HepG2 (cell line): ENCODE results near the gene MFSD11. TPM values are rescaled to one million over a fixed set of nuclear protein-coding genes. Genes with fewer than 3 reads are reported as not detected.

ENCODE experiments used
- ATF1 ChIP-seq: IDR thresholded peaks from 2 replicates; pipeline ENCODE4 v1.6.1; 2016; ENCODE audit warnings: mild to moderate bottlenecking, control low read depth
- CREM ChIP-seq, 2 experiments: sonication (generic) in 1 of 2; formaldehyde crosslinking in 1 of 2; IDR thresholded peaks; 2 replicates each; pipeline versions ENCODE4 v1.4.0 to v1.6.1; 2016 to 2020; ENCODE audit warnings: antibody characterized with exemption in 1 of 2, mild to moderate bottlenecking in 1 of 2, missing genetic modification reagents in 1 of 2
- DPF2 ChIP-seq: sonication (generic); formaldehyde crosslinking; IDR thresholded peaks from 2 replicates; pipeline ENCODE4 v1.4.0; 2020; ENCODE audit warnings: mild to moderate bottlenecking, low read depth, missing genetic modification reagents, borderline replicate concordance
- EEA1 ChIP-seq: sonication (generic); formaldehyde crosslinking; IDR thresholded peaks from 2 replicates; pipeline ENCODE4 v1.5.1; 2020; ENCODE audit warnings: mild to moderate bottlenecking, missing genetic modification reagents, borderline replicate concordance
- FLYWCH1 ChIP-seq: sonication (generic); formaldehyde crosslinking; IDR thresholded peaks from 2 replicates; pipeline ENCODE4 v1.8.1; 2023; ENCODE audit warnings: mild to moderate bottlenecking, missing genetic modification reagents
- HDAC2 ChIP-seq: sonication (generic); formaldehyde crosslinking; IDR thresholded peaks from 2 replicates; pipeline ENCODE4 v1.4.0; 2020; ENCODE audit warnings: missing genetic modification reagents
- HDAC6 ChIP-seq: fragments of 200-600 bp; sonication (generic); IDR thresholded peaks from 2 replicates; pipeline ENCODE4 v1.7.0; 2017; ENCODE audit warnings: mild to moderate bottlenecking, antibody characterized with exemption, low read length, low read depth
- HNRNPH1 ChIP-seq: fragments of 200-400 bp; formaldehyde crosslinking; optimal IDR thresholded peaks from 2 replicates; pipeline ENCODE3; 2017; ENCODE audit warnings: mild to moderate bottlenecking, low read depth, low read length
- IKZF1 ChIP-seq: fragments of 450-650 bp; IDR thresholded peaks from 2 replicates; pipeline ENCODE4 v1.7.1; 2016
- MATR3 ChIP-seq: sonication (generic); formaldehyde crosslinking; IDR thresholded peaks from 2 replicates; pipeline ENCODE4 v1.4.0; 2020; ENCODE audit warnings: missing genetic modification reagents
- NFRKB ChIP-seq: fragments of 450-650 bp; IDR thresholded peaks from 2 replicates; pipeline ENCODE4 v1.6.1; 2017
- NFYC ChIP-seq: IDR thresholded peaks from 2 replicates; pipeline ENCODE4 v1.6.1; 2016; ENCODE audit warnings: missing genetic modification reagents, missing compliant biosample characterization
- POGK ChIP-seq: sonication (generic); formaldehyde crosslinking; conservative IDR thresholded peaks from 2 replicates; pipeline ENCODE4 v1.8.0; 2022; ENCODE audit warnings: mild to moderate bottlenecking, moderate library complexity, missing genetic modification reagents
- POGZ ChIP-seq: sonication (generic); formaldehyde crosslinking; IDR thresholded peaks from 2 replicates; pipeline ENCODE4 v1.4.0; 2020; ENCODE audit warnings: mild to moderate bottlenecking, missing genetic modification reagents
- SALL1 ChIP-seq: sonication (generic); formaldehyde crosslinking; IDR thresholded peaks from 2 replicates; pipeline ENCODE4 v1.8.0; 2022; ENCODE audit warnings: mild to moderate bottlenecking, missing genetic modification reagents
- TERF1 ChIP-seq: sonication (generic); formaldehyde crosslinking; IDR thresholded peaks from 2 replicates; pipeline ENCODE4 v1.8.0; 2022; ENCODE audit warnings: mild to moderate bottlenecking, missing genetic modification reagents, moderate library complexity
- ZBTB7B ChIP-seq: sonication (generic); formaldehyde crosslinking; IDR thresholded peaks from 2 replicates; pipeline ENCODE4 v1.4.0; 2020; ENCODE audit warnings: missing genetic modification reagents
- ZC3H13 ChIP-seq: sonication (generic); formaldehyde crosslinking; IDR thresholded peaks from 2 replicates; pipeline ENCODE4 v1.8.1; 2023; ENCODE audit warnings: mild to moderate bottlenecking, missing genetic modification reagents, moderate library complexity
- ZFP91 ChIP-seq: sonication (generic); formaldehyde crosslinking; IDR thresholded peaks from 2 replicates; pipeline ENCODE4 v1.9.0; 2022; ENCODE audit warnings: missing genetic modification reagents, mild to moderate bottlenecking, borderline replicate concordance
- ZNF276 ChIP-seq: sonication (generic); formaldehyde crosslinking; IDR thresholded peaks from 2 replicates; pipeline ENCODE4 v1.4.0; 2020; ENCODE audit warnings: mild to moderate bottlenecking, low read depth, missing genetic modification reagents
- ZNF33B ChIP-seq: sonication (generic); formaldehyde crosslinking; IDR thresholded peaks from 2 replicates; pipeline ENCODE4 v1.5.1; 2020; ENCODE audit warnings: mild to moderate bottlenecking, missing genetic modification reagents
- ZNF496 ChIP-seq: sonication (generic); formaldehyde crosslinking; IDR thresholded peaks from 2 replicates; pipeline ENCODE4 v1.8.1; 2023; ENCODE audit warnings: mild to moderate bottlenecking, moderate library complexity, missing genetic modification reagents; ENCODE audit not compliant: insufficient replicate concordance
- ZNF780A ChIP-seq: sonication (generic); formaldehyde crosslinking; IDR thresholded peaks from 2 replicates; pipeline ENCODE4 v1.8.0; 2022; ENCODE audit warnings: mild to moderate bottlenecking, missing genetic modification reagents, moderate library complexity
- ZNF788 ChIP-seq: sonication (generic); formaldehyde crosslinking; IDR thresholded peaks from 2 replicates; pipeline ENCODE4 v1.5.0; 2020; ENCODE audit warnings: mild to moderate bottlenecking, missing genetic modification reagents, borderline replicate concordance
- ZSCAN21 ChIP-seq: sonication (generic); formaldehyde crosslinking; IDR thresholded peaks from 2 replicates; pipeline ENCODE4 v1.8.0; 2022; ENCODE audit warnings: mild to moderate bottlenecking, missing genetic modification reagents, moderate library complexity, borderline replicate concordance
- polyA plus RNA-seq, 8 experiments: library from polyadenylated mRNA; depleted of rRNA in 3 of 8; stranded (reverse) in 7 of 8; unstranded in 1 of 8; fragments of >200 nt; fragmentation: Illumina TruSeq in 4 of 8; extraction: Trizol in 4 of 8; gene quantifications; 2 replicates each; pipeline versions ENCODE4 v1.2.1 to v1.2.3, GENCODE V29; 2011 to 2016; ENCODE audit warnings: low read depth in 4 of 8, missing spikeins in 1 of 8, mixed read lengths in 1 of 8; ENCODE audit not compliant: insufficient read depth in 1 of 8
- total RNA-seq, 5 experiments: library from RNA; depleted of rRNA; stranded (reverse); fragments of >200 nt; fragmentation: Illumina TruSeq; extraction: Trizol; gene quantifications; 2 replicates each; pipeline ENCODE4 v1.2.3, GENCODE V29; 2016; ENCODE audit warnings: low read depth in 1 of 5

Gene MFSD11
- total and polyA plus RNA-seq, 2 of the 13 experiments (the other 11 are each of a cell fraction or from before 2014, with no cell fraction given) = 26.1 to 36.3 TPM

- peak; percentile 90 for TF ChIP-seq CREM (IDR thresholded peaks at IDR 0.05)
- no peak; the same call in 1 of the 2 replicates for TF ChIP-seq CREM (CRISPR knock-in tag; IDR thresholded peaks at IDR 0.05)
- TF ChIP-seq HNRNPH1 = no peak
- peak; percentile 87 for TF ChIP-seq ATF1 (CRISPR knock-in tag)
- TF ChIP-seq ZFP91 (CRISPR knock-in tag) = peak; percentile 99
- TF ChIP-seq SALL1 = peak; percentile 46; the same call in 1 of the 2 replicates
- TF ChIP-seq ZNF788 (CRISPR knock-in tag) = peak; percentile 82; the same call in 1 of the 2 replicates
- no peak for TF ChIP-seq ZC3H13 (CRISPR knock-in tag)
- TF ChIP-seq POGK (CRISPR knock-in tag) = no peak
- no peak for TF ChIP-seq IKZF1
- no peak for TF ChIP-seq HDAC6
- TF ChIP-seq ZNF33B (CRISPR knock-in tag) = no peak
- TF ChIP-seq ZNF276 = peak; percentile 28; the same call in 1 of the 2 replicates
- TF ChIP-seq NFYC (CRISPR knock-in tag) = peak; percentile 90
- TF ChIP-seq POGZ (CRISPR knock-in tag) = 0 out of 2 replicates have a peak, but pooled peaks have one; percentile 4
- no peak for TF ChIP-seq ZNF496 (CRISPR knock-in tag)
- no peak for TF ChIP-seq NFRKB
- no peak for TF ChIP-seq ZNF780A (CRISPR knock-in tag)
- TF ChIP-seq FLYWCH1 = no peak
- TF ChIP-seq DPF2 (CRISPR knock-in tag) = no peak
- TF ChIP-seq ZSCAN21 (CRISPR knock-in tag) = peak; percentile 87
- peak; percentile 51; the same call in 1 of the 2 replicates for TF ChIP-seq ZBTB7B (CRISPR knock-in tag)
- no peak for TF ChIP-seq EEA1 (CRISPR knock-in tag)
- no peak; the same call in 1 of the 2 replicates for TF ChIP-seq HDAC2 (CRISPR knock-in tag)
- TF ChIP-seq TERF1 = no peak
- TF ChIP-seq MATR3 = no peak
Observed at GRCh38 chr17:76726231-76726775, 11.6 kb upstream of the MFSD11 start, which contains the start of gene JMJD6 (continued).
